ENCODE data around the gene RPN1. TPM values are rescaled to one million over a fixed set of nuclear protein-coding genes. Genes with fewer than 3 reads are reported as not detected.

RPN1 gene
- total RNA-seq, 1 donor from 2014 or later, result 250 TPM

GRCh38 chr3:128617270-128617556 lies 33.4 kb downstream of the RPN1 start:
- H3K36me3 Mint-ChIP-seq (ENCODE audit: low read depth, unreplicated experiment), result peaks cover 21% of the 10 kb centered on the region
- no peak for DNase-seq (ENCODE audit: low spot score)
- H3K4me3 Mint-ChIP-seq (ENCODE audit: unreplicated experiment), result no peak overlapping the region
- peaks cover 20% of the 10 kb centered on the region for H3K4me1 Mint-ChIP-seq (ENCODE audit: unreplicated experiment)
- no peak overlapping the region for H3K27ac Mint-ChIP-seq (ENCODE audit: unreplicated experiment)
- no peak for TF ChIP-seq CTCF (IDR thresholded peaks at IDR 0.05; ENCODE audit: unreplicated experiment)
- H3K9me3 Mint-ChIP-seq (ENCODE audit: unreplicated experiment), result no peaks in the 10 kb centered on the region
- peaks cover 6% of the 10 kb centered on the region for H3K27me3 Mint-ChIP-seq (ENCODE audit: unreplicated experiment)

GRCh38 chr3:128616516-128617269 lies 33.9 kb downstream of the RPN1 start:
- no peak for DNase-seq (ENCODE audit: low spot score)
- Mint-ChIP-seq H3K4me1 (ENCODE audit: unreplicated experiment) (peaks cover 20% of the 10 kb centered on the region), H3K9me3 (ENCODE audit: unreplicated experiment) (no peaks in the 10 kb centered on the region), H3K4me3 (ENCODE audit: unreplicated experiment) (no peak overlapping the region), H3K27ac (ENCODE audit: unreplicated experiment) (no peak overlapping the region), H3K36me3 (ENCODE audit: low read depth, unreplicated experiment) (peaks cover 21% of the 10 kb centered on the region), H3K27me3 (ENCODE audit: unreplicated experiment) (peaks cover 6% of the 10 kb centered on the region)
- no peak for TF ChIP-seq CTCF (IDR thresholded peaks at IDR 0.05; ENCODE audit: unreplicated experiment)

- no peak for TF ChIP-seq CTCF (IDR thresholded peaks at IDR 0.05; ENCODE audit: unreplicated experiment)
- Mint-ChIP-seq H3K4me1 (ENCODE audit: unreplicated experiment) (peaks cover 10% of the 10 kb centered on the region), H3K9me3 (ENCODE audit: unreplicated experiment) (no peaks in the 10 kb centered on the region), H3K27me3 (ENCODE audit: unreplicated experiment) (peaks cover 6% of the 10 kb centered on the region), H3K36me3 (ENCODE audit: low read depth, unreplicated experiment) (peaks cover 9% of the 10 kb centered on the region), H3K4me3 (ENCODE audit: unreplicated experiment) (no peak overlapping the region), H3K27ac (ENCODE audit: unreplicated experiment) (no peak overlapping the region)
- DNase-seq (ENCODE audit: low spot score), result no peak
Measured at GRCh38 chr3:128614076-128614475, 36.5 kb downstream of the RPN1 start.

- Mint-ChIP-seq H3K4me3 (ENCODE audit: unreplicated experiment) (no peak overlapping the region), H3K4me1 (ENCODE audit: unreplicated experiment) (peaks cover 2% of the 10 kb centered on the region), H3K9me3 (ENCODE audit: unreplicated experiment) (no peaks in the 10 kb centered on the region), H3K36me3 (ENCODE audit: low read depth, unreplicated experiment) (peaks cover 1% of the 10 kb centered on the region), H3K27me3 (ENCODE audit: unreplicated experiment) (no peaks in the 10 kb centered on the region), H3K27ac (ENCODE audit: unreplicated experiment) (no peak overlapping the region)
- TF ChIP-seq CTCF (IDR thresholded peaks at IDR 0.05; ENCODE audit: unreplicated experiment), result no peak
- DNase-seq (ENCODE audit: low spot score), result no peak
Measured at GRCh38 chr3:128613083-128613829, 37.4 kb downstream of the RPN1 start.

- DNase-seq (ENCODE audit: low spot score), result no peak
- Mint-ChIP-seq H3K36me3 (ENCODE audit: low read depth, unreplicated experiment) (no peaks in the 10 kb centered on the region), H3K4me1 (ENCODE audit: unreplicated experiment) (peaks cover 2% of the 10 kb centered on the region), H3K9me3 (ENCODE audit: unreplicated experiment) (no peaks in the 10 kb centered on the region), H3K4me3 (ENCODE audit: unreplicated experiment) (no peak overlapping the region), H3K27me3 (ENCODE audit: unreplicated experiment) (no peaks in the 10 kb centered on the region), H3K27ac (ENCODE audit: unreplicated experiment) (no peak overlapping the region)
- TF ChIP-seq CTCF (IDR thresholded peaks at IDR 0.05; ENCODE audit: unreplicated experiment), result no peak
Measured at GRCh38 chr3:128610451-128611070, 40.1 kb downstream of the RPN1 start.

Measured in endothelial cell (in vitro differentiated cells).